GM21529 (cell line): ENCODE data around the gene ASB13.

Experiments
- ATAC-seq: cut with Tn5 transposase; IDR thresholded peaks from one replicate; pipeline ENCODE4 v1.9.1; 2021; ENCODE audit not compliant: unreplicated experiment

Gene ASB13

DNA sequence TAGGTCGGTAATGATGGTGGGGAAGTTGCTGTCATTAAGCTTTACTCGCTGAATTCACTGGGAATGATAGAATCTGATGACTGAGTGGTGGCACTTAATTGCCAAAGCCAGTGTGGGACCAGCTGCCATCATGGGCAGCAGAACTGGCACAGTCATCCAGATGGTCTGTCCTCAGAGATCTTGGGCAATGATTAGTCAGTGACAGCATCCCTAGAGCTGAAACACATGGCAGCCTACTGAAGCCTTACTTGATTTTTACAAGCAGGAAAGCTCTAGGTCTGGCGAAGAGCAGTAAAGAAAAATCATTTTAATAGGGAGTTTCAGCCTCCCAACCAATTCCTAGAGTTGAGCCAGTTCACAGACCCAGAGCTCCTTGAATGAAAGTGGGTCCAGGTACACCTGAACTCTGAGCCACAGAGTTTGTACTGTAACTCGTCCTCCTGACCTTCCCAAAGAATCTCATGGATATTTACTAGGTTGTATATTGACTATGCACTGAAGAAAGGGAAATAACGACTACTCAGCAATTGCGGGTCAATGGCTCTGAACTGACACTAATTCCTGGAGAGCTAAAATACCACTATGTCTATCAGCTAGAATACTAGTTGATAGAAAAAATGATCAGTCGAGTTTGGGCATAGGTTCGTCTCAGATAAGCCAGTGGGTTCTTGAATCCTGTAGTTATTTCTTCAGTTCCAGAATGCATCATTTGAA is 4.4 kb upstream of the ASB13 start:
- no peak for ATAC-seq

DNA sequence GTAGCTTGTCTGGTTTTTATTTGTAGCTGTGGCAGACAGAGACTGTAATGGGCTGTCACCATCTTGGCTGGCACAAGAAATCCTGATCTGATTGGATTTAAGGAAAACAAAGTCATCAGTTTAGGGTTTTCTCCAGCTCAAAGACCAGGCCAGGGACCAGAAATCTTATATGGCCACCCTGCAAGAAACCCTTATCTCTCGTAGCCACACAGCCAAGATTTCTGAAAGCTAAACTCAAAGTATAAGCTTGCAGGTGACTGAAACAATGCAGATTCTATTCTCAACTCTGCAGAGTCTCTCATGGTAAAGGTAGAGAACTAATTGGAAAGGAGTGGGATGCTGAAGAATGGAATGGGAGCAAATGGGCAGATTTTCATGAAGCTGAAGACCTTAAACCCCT is 3.2 kb upstream of the ASB13 start:
- ATAC-seq = no peak

DNA sequence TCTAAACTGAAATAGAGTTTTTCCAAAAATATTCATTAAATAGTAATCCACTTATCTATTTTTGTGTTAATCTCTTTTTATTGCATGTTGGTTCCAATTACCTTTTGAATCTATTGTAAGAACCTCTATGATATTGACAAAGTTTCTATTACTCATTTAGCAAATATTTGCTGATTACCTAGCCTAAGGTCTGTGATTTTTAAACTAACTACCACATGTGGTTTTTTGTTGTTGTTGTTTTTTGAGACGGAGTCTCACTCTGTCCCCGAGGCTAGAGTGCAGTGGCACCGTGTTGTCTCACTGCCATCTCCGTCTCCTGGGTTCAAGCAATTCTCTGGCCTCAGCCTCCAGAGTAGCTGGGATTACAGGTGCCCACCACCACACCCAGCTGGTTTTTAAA is 2.0 kb upstream of the ASB13 start:
- ATAC-seq = no peak

DNA sequence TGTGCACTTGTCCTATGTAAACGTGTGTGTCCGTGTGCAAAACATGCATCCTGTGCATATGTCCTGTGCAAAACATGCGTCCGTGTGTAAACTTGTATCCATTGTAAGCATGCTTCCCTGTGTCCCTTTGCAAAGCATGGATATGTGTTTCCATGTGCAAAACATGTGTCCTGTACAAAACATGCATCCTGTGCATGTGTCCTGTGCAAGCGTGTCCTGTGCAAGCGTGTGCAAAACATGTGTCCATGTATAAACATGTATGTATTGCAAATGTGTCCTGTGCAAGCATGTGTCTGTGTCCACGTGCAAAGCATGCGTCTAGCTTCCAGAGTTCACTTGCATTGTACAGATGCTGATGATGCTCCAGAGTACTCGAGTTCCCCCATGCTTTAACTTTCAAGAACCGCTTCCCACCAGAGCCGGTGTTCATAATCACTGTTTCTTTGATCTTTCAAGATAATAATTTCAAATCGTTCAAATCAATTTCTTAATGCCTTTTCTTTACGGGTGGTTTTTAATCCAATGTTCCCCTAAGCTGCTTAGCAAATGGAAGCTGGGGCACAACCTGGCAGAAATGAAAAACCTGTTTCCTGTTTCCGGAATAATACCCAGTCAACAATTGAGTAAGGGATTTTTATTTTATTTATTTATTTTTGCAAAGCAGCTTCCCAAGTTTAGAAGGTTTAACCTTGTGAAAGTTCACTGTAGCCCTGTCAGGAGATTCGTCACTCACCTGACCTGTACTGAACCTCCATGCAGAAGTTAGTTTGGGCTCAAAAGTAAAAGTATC is 641 bp upstream of the ASB13 start:
- no peak for ATAC-seq

DNA sequence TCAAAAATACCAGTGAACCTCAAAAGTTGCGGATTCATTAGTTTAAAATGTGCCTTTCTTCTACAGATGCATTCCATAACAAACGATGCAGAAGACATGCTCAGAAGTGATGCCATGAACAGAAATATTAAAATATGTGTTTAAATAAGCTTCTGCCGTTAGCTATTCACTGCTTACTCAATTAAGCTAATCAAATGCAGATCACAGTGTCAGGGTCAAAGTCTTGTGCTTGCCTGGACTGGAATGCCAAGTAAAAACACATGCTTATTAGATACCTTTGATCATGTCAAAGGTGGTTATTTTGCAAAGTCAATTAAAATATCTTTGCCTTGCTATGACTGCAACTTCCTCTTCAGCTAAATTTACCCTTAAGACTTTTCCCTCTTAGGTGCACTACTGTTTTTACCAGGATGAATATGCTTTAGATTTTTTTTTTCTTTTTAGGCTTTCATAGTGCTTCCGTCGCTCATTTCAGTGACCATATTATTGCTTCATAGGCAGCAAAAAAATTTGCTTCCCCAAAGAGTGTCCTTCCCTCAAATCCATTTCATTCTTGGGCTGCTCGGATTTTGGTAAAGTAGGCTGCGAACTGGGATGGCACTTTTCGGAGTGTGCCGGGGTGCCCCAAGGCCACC is 905 bp downstream of the ASB13 start:
- ATAC-seq = peak; percentile 11

DNA sequence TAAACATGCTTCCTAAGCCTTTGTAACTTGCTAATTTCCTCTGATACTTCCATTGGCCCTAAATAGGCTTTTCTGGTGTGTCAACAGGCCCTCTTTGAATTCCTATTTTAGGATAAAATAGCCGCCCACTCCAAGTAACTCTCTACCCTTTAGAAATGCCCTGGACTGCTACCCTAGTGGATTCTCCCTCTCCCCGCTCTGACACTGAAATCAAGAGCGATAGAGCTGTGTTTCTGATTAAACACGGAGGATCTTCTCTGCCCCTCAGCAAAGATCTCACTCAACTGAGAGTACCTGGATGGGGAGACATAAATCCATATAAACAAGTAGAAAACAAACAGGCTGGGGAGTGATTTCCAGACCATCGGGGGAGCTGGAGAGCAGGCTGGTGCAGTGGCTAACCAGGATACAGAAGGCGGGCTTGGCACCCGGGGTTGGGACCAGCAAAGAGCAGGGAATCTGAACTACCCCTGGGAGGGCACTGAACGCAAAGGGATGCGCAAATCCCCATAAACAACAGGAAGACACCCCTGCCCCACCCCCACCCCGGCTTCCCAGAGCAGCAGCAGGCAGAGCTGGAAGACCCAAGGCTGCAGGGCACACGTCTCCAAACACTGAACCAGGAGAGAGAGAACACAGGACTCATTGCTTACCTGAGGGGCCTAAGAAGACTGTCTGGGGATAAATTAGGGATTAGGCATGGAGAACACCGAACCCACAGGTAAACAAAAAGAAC is 2.5 kb downstream of the ASB13 start:
- no peak for ATAC-seq

DNA sequence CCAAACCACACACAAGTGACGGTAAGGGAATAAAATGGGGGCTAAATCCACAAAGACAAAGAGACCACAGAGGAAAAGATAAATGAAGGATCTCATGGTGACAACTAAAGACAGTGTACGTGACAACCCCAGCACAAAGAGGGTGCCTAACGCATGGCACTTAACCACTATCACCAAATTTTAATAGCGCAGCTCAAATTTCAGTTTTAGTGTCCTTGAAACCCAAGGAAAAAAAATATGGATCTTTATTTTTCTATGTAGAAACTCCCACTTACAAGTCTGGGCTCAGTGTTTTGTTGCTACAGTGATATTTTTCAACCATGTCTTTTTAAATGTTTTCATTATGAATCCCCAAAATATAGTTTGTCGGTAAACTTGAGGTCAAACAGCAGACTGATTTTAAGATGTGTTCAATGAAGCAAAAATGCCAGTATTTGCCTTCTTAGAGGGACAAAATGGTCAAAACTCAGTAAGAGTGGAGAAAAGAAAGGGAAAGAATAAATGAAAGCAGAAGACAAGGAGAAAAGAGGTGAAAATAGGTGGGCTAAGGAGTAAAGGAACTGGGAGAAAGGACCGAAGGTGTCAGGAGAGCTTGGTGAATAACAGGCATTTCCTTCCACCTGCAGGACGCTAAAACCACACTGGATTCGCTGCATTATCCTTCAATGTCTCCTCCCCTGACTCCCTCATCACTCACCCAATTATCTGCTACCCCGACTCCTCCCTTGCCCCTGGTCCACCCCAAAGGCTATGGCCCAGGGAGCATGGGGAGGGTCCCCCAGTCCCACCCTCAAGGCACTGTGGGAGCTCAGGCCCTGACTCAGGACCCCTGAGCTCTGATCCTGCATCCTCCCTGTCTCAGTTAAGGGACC is 3.5 kb downstream of the ASB13 start:
- ATAC-seq = no peak

DNA sequence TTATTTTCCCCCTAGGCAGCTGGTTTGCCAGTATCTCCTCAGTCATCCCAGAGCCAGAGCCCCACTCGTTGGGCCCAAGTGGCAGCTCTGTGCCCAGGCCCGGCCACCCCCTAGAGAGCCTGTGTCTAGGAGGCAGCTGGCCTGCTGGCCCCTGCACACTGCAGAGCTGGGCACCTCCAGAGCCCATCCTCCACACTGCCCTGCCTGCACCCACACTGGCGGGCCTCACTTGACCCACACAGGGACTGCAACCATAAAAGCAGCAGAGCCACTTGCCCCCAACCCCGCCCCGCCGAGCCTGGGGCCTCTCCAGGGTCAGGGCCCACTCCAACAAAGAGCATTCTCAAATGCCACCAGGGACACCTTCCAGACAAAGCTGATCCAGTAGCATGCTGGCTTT is 5.4 kb downstream of the ASB13 start:
- ATAC-seq = no peak

DNA sequence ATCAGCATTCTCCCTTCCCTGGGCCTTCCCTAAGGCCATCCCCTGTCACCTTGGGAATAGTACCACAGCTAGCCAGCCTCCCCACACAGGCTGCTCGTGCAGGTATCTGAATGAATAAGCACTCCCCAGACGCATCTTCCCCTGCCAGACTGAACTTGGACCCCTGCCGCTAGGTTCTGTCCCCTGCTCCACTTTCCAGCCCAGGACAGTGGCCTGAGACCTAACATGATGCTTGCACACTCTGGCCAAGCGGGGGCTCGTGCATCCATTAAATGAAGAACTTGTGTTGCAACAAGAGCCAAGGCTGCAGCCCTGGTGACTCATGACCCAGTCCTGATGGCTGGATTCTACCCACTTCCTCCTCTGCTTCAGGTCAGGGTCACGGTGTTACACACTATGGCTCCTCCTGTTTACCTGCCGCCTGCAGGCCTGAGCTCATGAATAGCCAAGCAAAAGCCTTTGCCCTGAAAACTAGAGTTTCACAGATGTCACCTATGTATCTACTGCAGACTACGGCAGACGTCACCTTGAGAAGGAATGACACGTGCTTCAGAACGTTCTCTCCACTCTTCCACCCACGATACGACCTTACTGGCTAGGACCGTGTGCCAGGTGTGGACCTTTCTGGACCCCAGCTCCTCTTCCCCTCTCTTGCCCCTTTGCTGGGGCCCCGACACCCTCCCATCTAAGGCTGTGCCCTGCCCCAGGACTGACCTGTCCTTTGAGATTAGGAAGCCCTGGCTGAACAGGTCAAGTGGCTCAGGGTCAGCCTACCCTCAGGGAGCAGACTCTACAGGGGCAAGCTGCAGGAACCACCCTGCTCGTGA is 6.5 kb downstream of the ASB13 start:
- ATAC-seq = peak; percentile 66

DNA sequence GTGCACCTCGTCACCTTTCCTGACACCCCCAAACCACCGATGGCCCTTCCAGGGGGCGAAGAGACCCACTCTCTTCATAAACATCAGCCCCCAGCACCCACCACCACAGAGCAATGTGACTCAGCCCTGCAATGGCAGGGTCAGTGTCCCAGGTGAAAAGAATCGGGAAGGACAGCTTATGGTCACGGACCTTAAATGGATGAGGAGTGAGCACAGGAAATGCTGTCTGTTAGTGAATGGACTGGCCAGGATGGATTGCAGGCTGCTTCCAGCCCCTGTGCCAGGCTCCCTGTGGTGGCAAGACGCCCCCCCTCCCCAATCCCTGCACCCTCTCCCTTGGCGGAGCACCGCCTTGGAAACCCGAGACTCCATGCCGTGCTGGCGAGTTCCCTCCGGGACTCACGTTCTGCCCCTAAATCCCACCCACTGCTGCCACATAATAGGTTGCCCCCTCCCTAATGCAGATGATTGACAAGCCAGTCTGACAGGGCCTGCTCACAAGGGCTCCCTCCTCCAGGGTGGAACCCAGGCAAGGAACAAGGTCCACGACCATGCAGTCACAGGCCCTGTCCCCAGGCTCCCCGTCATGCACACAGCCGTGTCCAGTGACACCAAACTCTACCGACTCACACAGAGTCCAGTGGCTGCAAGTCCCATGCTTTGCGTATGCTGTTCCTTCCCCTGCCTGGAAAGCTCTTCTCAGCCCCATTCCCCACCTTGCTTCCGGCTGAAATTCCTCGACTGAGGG is 7.3 kb downstream of the ASB13 start:
- ATAC-seq = no peak

DNA sequence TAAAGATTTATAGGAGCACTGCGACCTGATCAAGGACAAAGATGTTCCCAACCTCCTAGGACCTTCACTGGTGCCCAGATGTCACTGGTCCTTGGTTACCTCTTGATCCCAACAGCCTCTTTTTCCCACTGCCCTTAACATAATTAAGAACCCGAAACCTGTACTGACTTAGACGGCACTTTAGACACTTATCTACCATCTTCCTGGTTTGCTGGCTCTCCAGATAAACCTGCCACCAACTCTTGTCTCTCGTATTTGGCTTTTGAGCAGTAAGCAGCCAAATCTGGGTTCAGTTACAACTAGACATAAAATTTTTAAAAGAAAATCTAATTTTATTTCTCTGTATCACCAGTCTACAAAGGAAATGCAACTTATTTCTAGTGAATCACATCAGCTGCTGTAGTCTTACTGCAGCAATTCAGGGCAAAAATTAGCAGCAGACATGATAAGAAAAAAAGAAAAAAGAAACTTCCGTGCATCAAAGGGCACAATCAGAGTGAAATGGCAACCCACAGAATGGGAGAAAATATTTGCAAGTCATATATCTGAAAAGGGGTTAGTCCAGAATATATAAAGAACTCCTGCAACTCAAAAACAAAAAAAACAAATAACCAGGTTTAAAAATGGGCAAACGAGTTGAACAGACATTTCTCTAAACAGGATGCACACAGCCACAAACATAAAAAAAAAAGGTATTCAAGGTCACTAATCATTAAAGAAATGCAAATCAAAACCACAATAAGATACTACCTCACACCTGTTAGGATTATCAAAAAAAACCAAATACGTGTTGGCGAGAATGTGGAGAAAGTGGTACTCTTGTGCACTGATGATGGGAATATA is 9.4 kb downstream of the ASB13 start:
- ATAC-seq = no peak

DNA sequence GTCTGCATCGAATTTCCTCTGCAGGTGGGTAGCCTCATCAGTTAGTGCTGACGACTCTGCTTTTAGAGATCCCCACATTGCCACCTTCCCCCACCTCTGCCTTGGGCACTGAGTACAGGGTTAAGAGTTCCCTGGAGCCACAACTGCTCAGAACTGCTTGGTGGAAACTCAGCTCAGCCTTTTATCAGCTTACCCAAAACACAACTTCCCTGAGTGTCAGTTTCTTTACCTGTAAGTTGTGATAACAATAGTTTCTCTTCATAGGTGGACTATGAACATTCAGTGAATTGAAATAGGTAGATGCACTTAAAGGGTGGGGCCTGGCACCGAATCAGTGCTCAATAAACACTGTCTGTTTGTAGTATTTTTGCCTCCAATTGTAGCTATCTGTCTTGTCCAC is 11.3 kb downstream of the ASB13 start:
- ATAC-seq = no peak

DNA sequence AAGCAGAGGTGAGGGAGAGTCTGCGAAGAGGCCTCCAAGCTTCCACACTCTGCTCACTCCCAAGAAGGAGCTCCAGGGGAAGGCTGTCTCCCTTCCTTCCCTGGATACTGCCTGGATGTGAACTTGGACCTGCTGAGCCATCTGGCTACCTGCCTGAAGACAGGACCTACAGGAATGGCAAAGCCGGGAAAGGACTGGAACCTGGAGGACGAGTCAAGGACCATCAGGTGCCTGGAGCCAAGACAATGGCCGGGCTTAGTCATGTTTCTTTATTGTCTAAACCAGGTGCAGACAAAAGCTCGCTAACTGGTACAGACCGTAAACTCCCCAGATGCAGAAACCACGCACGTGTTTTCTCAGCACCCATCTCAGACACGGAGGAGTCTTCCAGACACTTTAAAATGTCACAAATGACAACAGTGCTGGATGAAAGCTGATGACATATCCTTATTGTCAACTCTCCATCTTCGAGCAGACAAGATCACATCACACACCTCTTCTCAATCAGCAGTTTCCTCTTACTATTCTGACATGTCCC is 12.1 kb downstream of the ASB13 start:
- ATAC-seq = no peak

DNA sequence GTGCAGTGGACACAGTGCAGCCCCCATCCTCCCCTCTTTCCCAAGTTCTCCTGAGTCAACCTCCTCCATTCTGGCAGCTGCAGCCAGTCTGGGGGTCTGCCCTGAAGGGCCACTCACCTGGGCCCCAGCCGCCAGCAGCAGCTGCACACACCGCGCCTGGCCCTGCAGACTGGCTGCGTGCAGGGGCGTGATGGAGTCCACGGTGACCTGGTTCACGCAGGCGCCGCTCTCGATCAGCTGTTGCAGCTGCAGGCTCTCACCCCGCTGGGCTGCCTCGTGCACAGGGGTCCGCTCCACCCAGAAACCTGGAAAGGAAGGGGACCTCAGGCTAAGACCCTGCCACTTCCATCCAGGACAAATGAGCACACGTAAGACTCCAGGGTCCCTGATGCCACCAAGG is 13.6 kb downstream of the ASB13 start:
- no peak for ATAC-seq

DNA sequence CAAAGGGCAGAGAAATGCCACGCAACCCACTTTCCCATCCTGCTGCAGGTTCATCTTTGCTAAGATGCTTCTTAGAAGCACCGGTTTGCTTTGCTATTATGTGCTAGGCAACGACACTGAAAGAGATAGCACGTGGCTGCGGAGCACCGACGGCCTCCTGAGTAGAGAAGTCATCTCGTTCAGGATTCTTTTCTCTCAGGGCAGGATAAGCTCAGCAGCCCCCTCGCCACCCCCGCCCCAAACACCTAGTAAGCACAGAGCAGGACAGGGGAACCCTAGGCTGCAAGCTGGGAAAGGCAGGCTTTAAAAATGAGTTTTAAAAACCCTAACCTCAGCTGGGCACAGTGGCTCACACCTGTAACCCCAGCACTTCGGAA is 15.0 kb downstream of the ASB13 start:
- no peak for ATAC-seq

DNA sequence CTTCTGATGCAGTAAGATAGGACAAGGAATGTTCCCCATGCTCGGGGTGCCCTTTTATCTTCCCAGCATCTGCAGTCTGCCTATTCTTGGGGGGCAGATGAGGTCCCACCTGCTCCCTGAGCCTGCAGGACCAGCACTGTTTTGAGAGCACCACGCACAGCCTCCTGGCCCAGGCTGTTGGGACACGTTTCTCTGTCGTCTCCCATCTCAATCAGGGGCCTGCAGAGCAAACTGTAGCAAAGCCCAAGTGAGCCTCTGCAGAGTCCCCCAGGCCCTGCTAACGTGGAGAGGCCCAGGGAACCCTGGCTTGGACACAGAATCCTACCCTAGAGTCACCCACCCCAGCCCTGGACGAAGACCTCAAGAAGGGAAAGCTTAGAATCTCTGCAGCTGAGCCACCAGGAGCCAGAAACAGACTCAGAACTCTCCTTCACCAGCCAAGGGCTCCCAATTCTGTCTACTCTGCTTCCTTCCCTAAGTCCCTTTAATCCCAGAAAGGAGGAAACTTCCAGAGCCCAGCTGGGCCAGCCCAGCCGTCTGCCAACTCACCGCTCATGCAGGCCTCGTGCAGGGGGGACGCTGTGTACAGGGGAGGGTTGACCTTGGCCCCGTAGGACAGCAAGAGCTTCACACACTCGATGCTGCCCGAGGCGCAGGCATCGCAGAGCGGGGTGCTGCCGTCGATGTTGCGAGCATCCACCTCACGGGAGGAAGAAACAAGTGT is 15.6 kb downstream of the ASB13 start:
- ATAC-seq = no peak

DNA sequence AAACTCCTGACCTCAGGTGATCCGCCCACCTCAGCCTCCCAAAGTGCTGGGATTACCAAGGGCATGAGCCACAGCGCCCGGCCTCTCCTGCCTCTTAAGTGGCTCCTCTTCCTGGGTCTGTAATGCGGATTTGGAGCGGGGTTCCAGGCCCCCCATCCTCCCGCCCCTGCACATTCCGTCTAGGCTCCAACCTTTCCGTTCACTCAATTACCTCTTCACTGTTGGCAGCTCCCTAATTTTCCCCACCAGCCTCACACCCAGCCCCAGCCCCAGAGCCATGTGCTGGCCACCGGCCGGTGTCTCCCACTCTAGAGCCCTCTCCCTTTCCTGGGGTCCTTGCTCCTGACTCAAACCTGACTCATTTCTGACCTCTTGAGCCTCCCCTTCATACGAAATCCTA is 16.6 kb downstream of the ASB13 start:
- ATAC-seq = no peak
